SK-N-DZ (cell line): ENCODE results near the gene OGFOD3.

ENCODE experiments used
- small RNA-seq, 2 experiments: library from RNA; depleted of rRNA; stranded (forward); fragments of <200 nt; gene quantifications; one replicate each; pipeline ENCODE3, GENCODE V24; 2014

The OGFOD3 gene

Small RNA genes lying within 50 kb of the gene (small RNA-seq; reads per million reads assigned to genes)
- 0 reads per million in 2 experiments for gene RF00019
